ENCODE results near the gene APC. TPM values are rescaled to one million over a fixed set of nuclear protein-coding genes. Genes with fewer than 3 reads are reported as not detected.

Gene APC
- 54.4 and 56.4 TPM in 2 replicates for total RNA-seq

DNA sequence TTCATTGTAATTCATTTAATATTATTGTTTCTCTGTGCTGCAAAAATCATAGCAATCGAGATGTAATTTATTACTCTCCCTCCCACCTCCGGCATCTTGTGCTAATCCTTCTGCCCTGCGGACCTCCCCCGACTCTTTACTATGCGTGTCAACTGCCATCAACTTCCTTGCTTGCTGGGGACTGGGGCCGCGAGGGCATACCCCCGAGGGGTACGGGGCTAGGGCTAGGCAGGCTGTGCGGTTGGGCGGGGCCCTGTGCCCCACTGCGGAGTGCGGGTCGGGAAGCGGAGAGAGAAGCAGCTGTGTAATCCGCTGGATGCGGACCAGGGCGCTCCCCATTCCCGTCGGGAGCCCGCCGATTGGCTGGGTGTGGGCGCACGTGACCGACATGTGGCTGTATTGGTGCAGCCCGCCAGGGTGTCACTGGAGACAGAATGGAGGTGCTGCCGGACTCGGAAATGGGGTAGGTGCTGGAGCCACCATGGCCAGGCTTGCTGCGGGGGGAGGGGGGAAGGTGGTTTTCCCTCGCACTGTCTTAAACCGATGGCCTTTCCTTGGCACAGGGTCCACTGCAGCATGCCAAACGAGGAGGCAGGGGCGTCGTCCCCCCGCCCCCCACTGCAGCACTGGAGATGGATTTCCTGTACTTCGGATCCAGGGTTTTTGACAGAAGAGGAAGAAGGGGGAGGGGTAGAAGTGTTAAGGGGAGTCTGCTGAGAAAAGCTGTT, at the start of gene APC:
Gene APC (plus strand): TSS at position 423 of the 728 bp plus-strand sequence. CDS start 17,006 bp downstream, outside the sequence.

GRCh38 chr5:112860929-112861637, 123.4 kb downstream of the APC start, which contains the start of gene SRP19:
Gene SRP19, plus strand, starts transcription at chr5:112861287. Its CDS starts 90 bp downstream, at chr5:112861377.

Other genes with a start within 250 kb of the APC start
- 65.4 and 118 TPM in 2 replicates for gene SRP19, start 123.4 kb downstream of the APC start, total RNA-seq
- 67.4 and 104 TPM in 2 replicates for gene REEP5, start 184.3 kb downstream of the APC start, total RNA-seq
- gene DCP2, start 238.9 kb downstream of the APC start, total RNA-seq, result 29.0 and 36.8 TPM in 2 replicates